ENCODE measurements around the gene ANP32B.

Gene ANP32B

GRCh38 chr9:97979788-97980478 lies 3.2 kb upstream of the ANP32B start:
- H3K4me3 Mint-ChIP-seq, result no peak overlapping the region
- peaks cover 18% of the 10 kb centered on the region for H3K4me1 Mint-ChIP-seq (ENCODE audit: low read depth)
- no peaks in the 10 kb centered on the region for H3K27me3 Mint-ChIP-seq
- H3K9me3 Mint-ChIP-seq, result peaks cover 4% of the 10 kb centered on the region
- H3K27ac Mint-ChIP-seq, result peak overlapping the region; percentile 16
- H3K36me3 Mint-ChIP-seq (ENCODE audit: low read depth), result peaks cover 4% of the 10 kb centered on the region

GRCh38 chr9:97980479-97980803 lies 2.7 kb upstream of the ANP32B start:
- no peak overlapping the region for H3K4me3 Mint-ChIP-seq
- H3K27me3 Mint-ChIP-seq, result no peaks in the 10 kb centered on the region
- H3K4me1 Mint-ChIP-seq (ENCODE audit: low read depth), result peaks cover 21% of the 10 kb centered on the region
- H3K27ac Mint-ChIP-seq, result no peak overlapping the region
- H3K9me3 Mint-ChIP-seq, result no peaks in the 10 kb centered on the region
- H3K36me3 Mint-ChIP-seq (ENCODE audit: low read depth), result peaks cover 3% of the 10 kb centered on the region

- Mint-ChIP-seq H3K27ac (peak overlapping the region; percentile 93), H3K4me3 (peak overlapping the region; percentile 86), H3K4me1 (ENCODE audit: low read depth) (peaks cover 26% of the 10 kb centered on the region), H3K27me3 (no peaks in the 10 kb centered on the region), H3K9me3 (no peaks in the 10 kb centered on the region), H3K36me3 (ENCODE audit: low read depth) (peaks cover 11% of the 10 kb centered on the region)
Observed at GRCh38 chr9:97980918-97981845, 2.0 kb upstream of the ANP32B start.

DNA sequence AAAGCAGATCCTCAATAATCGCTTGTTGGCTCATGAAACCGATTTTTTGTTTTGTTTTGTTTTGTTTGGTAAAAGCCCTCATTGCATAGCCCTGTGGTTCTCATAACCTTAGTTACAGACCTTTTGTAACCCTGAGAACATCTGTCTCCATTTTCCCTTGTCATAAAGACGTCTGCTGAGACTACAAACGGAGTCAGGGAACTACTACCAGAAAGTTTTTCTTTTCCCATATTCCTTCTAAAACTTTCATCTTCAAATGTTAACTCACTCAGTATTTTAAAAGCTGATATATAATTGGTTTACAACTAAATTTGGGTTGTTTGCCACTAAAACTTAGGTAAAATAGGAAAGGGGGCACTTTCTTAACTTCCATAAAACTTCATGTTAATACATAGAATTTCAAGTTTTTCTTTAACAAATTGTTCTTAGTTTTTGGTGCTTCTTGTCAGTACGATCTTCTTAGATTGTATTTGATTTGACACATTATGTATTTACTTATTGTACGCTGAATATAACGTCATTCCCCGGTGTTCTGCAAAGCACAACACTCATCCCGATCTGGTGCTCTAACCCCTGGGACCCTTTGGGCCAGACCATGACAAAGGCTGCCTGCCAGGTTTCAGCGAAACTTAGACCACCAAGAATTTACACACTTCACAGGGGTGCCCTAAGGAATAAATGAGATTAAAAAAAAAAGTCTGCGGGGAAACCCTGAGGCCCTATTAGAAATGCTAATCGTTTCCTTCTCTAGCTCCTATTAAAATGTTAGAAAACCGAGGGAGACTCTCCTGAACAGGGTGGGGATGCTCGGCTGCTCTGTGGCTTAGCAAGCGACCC lies 1.1 kb upstream of the ANP32B start:
- peaks cover 35% of the 10 kb centered on the region for H3K4me1 Mint-ChIP-seq (ENCODE audit: low read depth)
- H3K27me3 Mint-ChIP-seq, result no peaks in the 10 kb centered on the region
- peak overlapping the region; percentile 93 for H3K27ac Mint-ChIP-seq
- peak overlapping the region; percentile 86 for H3K4me3 Mint-ChIP-seq
- peaks cover 20% of the 10 kb centered on the region for H3K36me3 Mint-ChIP-seq (ENCODE audit: low read depth)
- H3K9me3 Mint-ChIP-seq, result no peaks in the 10 kb centered on the region

- Mint-ChIP-seq H3K4me3 (peak overlapping the region; percentile 80), H3K27ac (peak overlapping the region; percentile 84), H3K27me3 (no peaks in the 10 kb centered on the region), H3K9me3 (no peaks in the 10 kb centered on the region), H3K36me3 (ENCODE audit: low read depth) (peaks cover 32% of the 10 kb centered on the region), H3K4me1 (ENCODE audit: low read depth) (peaks cover 51% of the 10 kb centered on the region)
Observed at GRCh38 chr9:97983589-97984187, 547 bp downstream of the ANP32B start.

DNA sequence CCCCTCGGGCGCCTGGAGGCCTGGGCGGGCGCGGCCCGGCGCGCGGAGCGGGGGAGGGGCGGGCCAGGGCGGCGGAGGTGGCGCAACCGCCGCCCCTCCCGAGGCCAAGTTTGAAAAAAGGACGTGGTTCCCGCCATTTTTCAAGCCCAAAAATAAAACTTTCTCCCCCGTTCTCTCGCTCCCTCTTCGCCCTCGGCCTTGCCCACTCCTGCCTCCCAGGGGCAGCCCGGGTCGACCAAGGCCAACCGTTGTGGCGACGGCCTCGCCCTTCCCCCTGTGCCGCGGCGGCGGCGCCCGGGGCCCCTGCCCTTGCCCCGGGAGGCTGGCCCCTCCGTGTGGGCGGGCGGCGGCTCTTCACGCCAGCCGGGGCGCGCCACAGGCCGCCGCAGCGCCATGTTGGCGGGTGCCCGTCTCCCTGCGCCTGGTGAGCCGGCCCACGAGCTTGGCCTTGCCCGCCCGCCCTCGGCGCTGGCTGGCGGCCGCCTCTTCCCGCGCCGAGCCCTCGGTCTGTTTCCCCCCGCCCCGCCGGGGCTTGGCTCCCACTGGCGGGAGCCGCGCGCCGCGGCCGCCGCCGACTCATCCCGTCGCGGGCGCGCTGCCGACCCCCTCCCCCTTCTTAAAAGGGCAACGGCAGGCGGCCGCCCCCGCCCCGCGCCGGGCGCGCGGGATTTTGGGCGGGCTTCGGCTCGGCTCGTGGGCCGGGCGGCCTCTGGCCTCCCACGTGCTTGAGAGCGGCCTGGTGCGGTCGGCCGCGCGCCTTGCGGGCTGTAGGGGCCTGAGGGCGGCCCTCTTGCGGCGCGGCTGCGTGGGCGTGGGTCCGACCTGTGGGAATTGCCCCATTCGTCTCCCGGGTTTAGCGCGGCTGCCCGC lies 1.3 kb downstream of the ANP32B start:
- peak overlapping the region; percentile 83 for H3K27ac Mint-ChIP-seq
- H3K9me3 Mint-ChIP-seq, result no peaks in the 10 kb centered on the region
- H3K4me3 Mint-ChIP-seq, result peak overlapping the region; percentile 75
- peaks cover 35% of the 10 kb centered on the region for H3K36me3 Mint-ChIP-seq (ENCODE audit: low read depth)
- no peaks in the 10 kb centered on the region for H3K27me3 Mint-ChIP-seq
- peaks cover 59% of the 10 kb centered on the region for H3K4me1 Mint-ChIP-seq (ENCODE audit: low read depth)

GRCh38 chr9:97985058-97985861 lies 2.1 kb downstream of the ANP32B start:
- no peaks in the 10 kb centered on the region for H3K9me3 Mint-ChIP-seq
- H3K27ac Mint-ChIP-seq, result peak overlapping the region; percentile 95
- H3K27me3 Mint-ChIP-seq, result no peaks in the 10 kb centered on the region
- peaks cover 35% of the 10 kb centered on the region for H3K36me3 Mint-ChIP-seq (ENCODE audit: low read depth)
- H3K4me1 Mint-ChIP-seq (ENCODE audit: low read depth), result peaks cover 62% of the 10 kb centered on the region
- peak overlapping the region; percentile 85 for H3K4me3 Mint-ChIP-seq

DNA sequence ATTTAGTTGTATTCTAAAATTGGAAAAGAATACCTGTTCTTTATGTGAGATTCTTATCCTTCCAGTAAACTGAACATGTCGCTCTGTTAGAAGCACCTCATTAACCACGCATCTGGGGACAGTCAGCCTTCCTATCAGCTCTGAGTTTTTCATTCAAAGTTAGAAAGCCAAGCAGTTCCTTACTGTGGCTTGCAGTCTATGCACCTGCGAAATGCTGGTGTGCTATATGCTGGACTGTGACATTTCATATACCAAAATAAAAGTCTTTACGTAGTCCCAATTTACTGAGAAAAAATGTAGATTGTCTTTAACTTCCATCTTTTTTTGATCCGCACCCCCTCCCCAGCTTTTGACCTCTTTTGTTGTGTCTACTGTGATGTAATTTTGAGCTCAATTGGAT lies 4.3 kb downstream of the ANP32B start:
- H3K27me3 Mint-ChIP-seq, result no peaks in the 10 kb centered on the region
- peak overlapping the region; percentile 76 for H3K27ac Mint-ChIP-seq
- H3K4me3 Mint-ChIP-seq, result peak overlapping the region; percentile 85
- H3K9me3 Mint-ChIP-seq, result no peaks in the 10 kb centered on the region
- peaks cover 49% of the 10 kb centered on the region for H3K36me3 Mint-ChIP-seq (ENCODE audit: low read depth)
- H3K4me1 Mint-ChIP-seq (ENCODE audit: low read depth), result peaks cover 72% of the 10 kb centered on the region

DNA sequence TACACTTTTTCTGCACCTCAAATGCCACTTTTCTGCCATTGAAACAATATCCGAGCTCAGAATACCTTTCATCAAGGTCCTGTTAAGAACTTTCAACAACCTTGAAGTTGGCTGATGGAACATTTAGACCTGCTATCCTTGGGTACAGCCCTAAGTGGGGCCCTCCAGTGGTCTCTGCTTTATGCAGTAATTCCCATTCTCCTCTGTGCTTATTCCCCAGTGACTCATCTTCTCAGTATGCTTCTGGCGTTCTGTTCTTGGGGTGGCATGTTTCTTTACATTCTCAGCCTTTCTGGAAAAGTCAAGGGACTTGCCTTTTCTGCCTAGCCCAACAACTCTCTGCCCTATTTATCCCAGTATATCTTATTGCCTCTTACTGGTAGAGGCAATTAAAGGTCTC lies 7.1 kb downstream of the ANP32B start:
- H3K36me3 Mint-ChIP-seq (ENCODE audit: low read depth), result peaks cover 72% of the 10 kb centered on the region
- H3K4me3 Mint-ChIP-seq, result peak overlapping the region; percentile 4
- no peaks in the 10 kb centered on the region for H3K9me3 Mint-ChIP-seq
- no peaks in the 10 kb centered on the region for H3K27me3 Mint-ChIP-seq
- peak overlapping the region; percentile 45 for H3K27ac Mint-ChIP-seq
- peaks cover 94% of the 10 kb centered on the region for H3K4me1 Mint-ChIP-seq (ENCODE audit: low read depth)

DNA sequence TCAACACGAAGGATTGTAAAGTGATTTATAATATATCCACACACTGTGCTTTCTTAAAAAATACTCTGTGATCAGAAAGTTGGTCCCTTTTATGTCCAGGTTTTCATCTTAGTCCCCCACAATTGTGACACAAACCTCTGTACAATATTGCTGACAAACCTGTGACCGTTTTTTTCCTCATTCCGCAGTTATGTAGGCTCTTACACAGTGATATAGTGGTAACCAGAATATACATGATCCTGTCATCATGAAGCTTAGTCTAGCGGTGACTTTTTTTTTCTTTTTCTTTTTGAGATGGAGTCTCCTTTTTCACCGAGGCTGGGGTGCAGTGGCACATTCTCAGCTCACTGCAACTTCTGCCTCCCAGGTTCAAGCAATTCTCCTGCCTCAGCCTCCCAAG lies 8.7 kb downstream of the ANP32B start:
- peaks cover 72% of the 10 kb centered on the region for H3K36me3 Mint-ChIP-seq (ENCODE audit: low read depth)
- H3K27ac Mint-ChIP-seq, result peak overlapping the region; percentile 50
- H3K4me3 Mint-ChIP-seq, result peak overlapping the region; percentile 37
- no peaks in the 10 kb centered on the region for H3K27me3 Mint-ChIP-seq
- no peaks in the 10 kb centered on the region for H3K9me3 Mint-ChIP-seq
- peaks cover 84% of the 10 kb centered on the region for H3K4me1 Mint-ChIP-seq (ENCODE audit: low read depth)

DNA sequence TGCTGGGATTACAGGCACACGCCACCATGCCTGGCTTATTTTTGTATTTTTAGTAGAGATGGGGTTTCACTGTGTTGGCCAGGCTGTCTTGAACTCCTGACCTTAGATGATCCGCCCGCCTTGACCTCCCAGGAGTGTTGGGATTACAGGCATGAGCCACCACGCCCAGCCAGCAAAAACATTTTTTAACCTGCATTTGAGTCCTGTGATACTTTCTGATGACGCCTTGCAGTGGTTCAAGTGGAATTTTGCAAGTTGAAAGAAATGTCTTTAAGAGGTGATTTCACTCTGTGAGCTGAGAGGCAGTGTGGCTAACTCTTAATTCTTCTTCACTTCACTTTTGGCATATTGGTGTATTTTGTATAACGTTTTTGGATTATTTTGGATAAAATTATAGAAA lies 9.1 kb downstream of the ANP32B start:
- Mint-ChIP-seq H3K4me3 (peak overlapping the region; percentile 37), H3K27me3 (no peaks in the 10 kb centered on the region), H3K36me3 (ENCODE audit: low read depth) (peaks cover 74% of the 10 kb centered on the region), H3K27ac (peak overlapping the region; percentile 50), H3K4me1 (ENCODE audit: low read depth) (peaks cover 84% of the 10 kb centered on the region), H3K9me3 (no peaks in the 10 kb centered on the region)

GRCh38 chr9:97993000-97993399 lies 9.9 kb downstream of the ANP32B start:
- H3K27me3 Mint-ChIP-seq, result no peaks in the 10 kb centered on the region
- peaks cover 84% of the 10 kb centered on the region for H3K4me1 Mint-ChIP-seq (ENCODE audit: low read depth)
- peak overlapping the region; percentile 17 for H3K4me3 Mint-ChIP-seq
- H3K36me3 Mint-ChIP-seq (ENCODE audit: low read depth), result peaks cover 71% of the 10 kb centered on the region
- no peaks in the 10 kb centered on the region for H3K9me3 Mint-ChIP-seq
- peak overlapping the region; percentile 75 for H3K27ac Mint-ChIP-seq

DNA sequence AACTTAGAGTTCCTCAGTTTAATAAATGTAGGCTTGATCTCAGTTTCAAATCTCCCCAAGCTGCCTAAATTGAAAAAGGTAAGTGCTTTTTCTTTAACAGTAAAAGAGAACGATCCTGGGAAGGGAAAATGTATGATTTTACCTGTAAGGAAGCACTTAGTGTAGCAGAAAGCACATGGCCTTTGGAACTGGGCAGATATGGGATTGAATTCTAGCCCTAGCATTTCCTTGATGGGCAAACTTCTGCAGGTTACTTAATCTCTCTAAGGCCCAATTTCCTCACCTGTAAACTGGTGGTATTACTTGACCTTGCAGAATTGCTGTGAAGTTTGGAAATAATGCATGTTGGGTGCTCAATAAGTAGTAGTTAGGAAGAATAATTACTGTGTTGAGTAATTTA lies 11.6 kb downstream of the ANP32B start:
- H3K27ac Mint-ChIP-seq, result no peak overlapping the region
- no peaks in the 10 kb centered on the region for H3K9me3 Mint-ChIP-seq
- H3K36me3 Mint-ChIP-seq (ENCODE audit: low read depth), result peaks cover 80% of the 10 kb centered on the region
- H3K4me1 Mint-ChIP-seq (ENCODE audit: low read depth), result peaks cover 79% of the 10 kb centered on the region
- H3K4me3 Mint-ChIP-seq, result no peak overlapping the region
- no peaks in the 10 kb centered on the region for H3K27me3 Mint-ChIP-seq
